Measurements from ENCODE around the gene ZSWIM7. TPM values are rescaled to one million over a fixed set of nuclear protein-coding genes. Genes with fewer than 3 reads are reported as not detected.

ZSWIM7 gene
- total RNA-seq (2013) = 38.7 TPM
- 10 to 100 TPM; 43.1 to 70.1 (median 67.1) TPM for polyA plus RNA-seq
- 8.3 and 9.7 TPM in 2 replicates for polyA minus RNA-seq
- 1.4 to 18.5 (median 13.1) reads per million in 11 experiments for total RNA-seq

- peak within 1 kb of the TSS; percentile 89 to 97 for H3K4me3 Mint-ChIP-seq
- H3K36me3 ChIP-seq (replicated peaks in 1 of 2; ENCODE audit: control insufficient read depth in 1 of 2, insufficient read depth in 2 of 2, low read length in 2 of 2) = peaks cover 24 to 29% of the 10 kb centered on the region in 2 donors
- peak within 1 kb of the TSS; percentile 98 to 99 (median 99) for H3K27ac Mint-ChIP-seq
- H3K9ac ChIP-seq (ENCODE audit: insufficient read depth, low read length, poor library complexity, severe bottlenecking) = peak within 1 kb of the TSS; percentile 87
- peaks cover 61% of the 10 kb centered on the region for H3K4me1 Mint-ChIP-seq
- peaks cover 35 to 41% of the 10 kb centered on the region in 2 donors for H3K36me3 Mint-ChIP-seq
- H3K9me3 Mint-ChIP-seq = peaks cover 0 to 5% (median 0%) of the 10 kb centered on the region in 7 donors
- peak within 1 kb of the TSS; percentile 95 to 98 for H3K27ac ChIP-seq (ENCODE audit: low read depth in 1 of 2, low read length in 2 of 2)
- no peak for TF ChIP-seq CTCF (IDR thresholded peaks at IDR 0.05)
- H4K20me1 ChIP-seq (ENCODE audit: insufficient read depth, low read length) = peaks cover 18% of the 10 kb centered on the region
- H3K27me3 ChIP-seq (ENCODE audit: control insufficient read depth in 2 of 2, insufficient read depth in 2 of 2, low read length in 2 of 2) = no peaks in the 10 kb centered on the region
- H3K9me3 ChIP-seq (replicated peaks in 1 of 2; ENCODE audit: control insufficient read depth in 1 of 2, insufficient read depth in 1 of 2, low read length in 2 of 2) = no peaks in the 10 kb centered on the region
- peaks cover 53% of the 10 kb centered on the region for H3K79me2 ChIP-seq (ENCODE audit: insufficient read depth, low read length)
- WGBS (ENCODE audit: insufficient coverage) = under 1% methylated on average over 82 of the region's 91 CpGs
- DNase-seq = peak; percentile 94 to 97 (median 96)
- peaks cover 0 to 3% (median 2%) of the 10 kb centered on the region in 3 donors for H3K27me3 Mint-ChIP-seq (ENCODE audit: low read depth in 3 of 3)
- peak within 1 kb of the TSS; percentile 50 to 78 (median 65) for H3K4me3 ChIP-seq (replicated peaks in 1 of 3; ENCODE audit: low read depth in 2 of 3, low read length in 3 of 3)
- intact Hi-C loops (cut with micrococcal nuclease) = loop anchor here (2.0 to 5.0 kb wide), 7 partner anchors 47 to 737 kb away; partner anchors contain the start of gene ADORA2B (in 1 of the 2)
- H3K4me1 ChIP-seq (ENCODE audit: control insufficient read depth in 1 of 2, insufficient read depth in 2 of 2, low read length in 2 of 2) = peaks cover 59 to 66% of the 10 kb centered on the region in 2 donors
- peak within 1 kb of the TSS; percentile 75 for H2AFZ ChIP-seq (ENCODE audit: insufficient read depth, low read depth, low read length, poor library complexity, severe bottlenecking)
- peak within 1 kb of the TSS; percentile 91 for H3K4me2 ChIP-seq (replicated peaks; ENCODE audit: extremely low read depth, low read length, poor library complexity, severe bottlenecking)
Measured at GRCh38 chr17:15999141-15999973, at the start of gene ZSWIM7, which contains the start of gene TTC19. Gene ZSWIM7 (minus strand): TSS chr17:15999704. CDS start chr17:15999594, 110 bp downstream. Gene TTC19 (plus strand): TSS chr17:15999824. CDS start chr17:15999849, 25 bp downstream.

- Histone ChIP-seq H3K9me3 (replicated peaks in 1 of 2; ENCODE audit: control insufficient read depth in 1 of 2, insufficient read depth in 1 of 2, low read length in 2 of 2) (no peaks in the 10 kb centered on the region), H3K36me3 (replicated peaks in 1 of 2; ENCODE audit: control insufficient read depth in 1 of 2, insufficient read depth in 2 of 2, low read length in 2 of 2) (peaks cover 68 to 97% of the 10 kb centered on the region in 2 donors), H4K20me1 (ENCODE audit: insufficient read depth, low read length) (peaks cover 23% of the 10 kb centered on the region), H3K27me3 (ENCODE audit: control insufficient read depth in 2 of 2, insufficient read depth in 2 of 2, low read length in 2 of 2) (no peaks in the 10 kb centered on the region), H3K4me3 (replicated peaks in 1 of 3; ENCODE audit: low read depth in 2 of 3, low read length in 3 of 3) (no peak overlapping the region), H3K79me2 (ENCODE audit: insufficient read depth, low read length) (no peaks in the 10 kb centered on the region), H3K4me2 (replicated peaks; ENCODE audit: extremely low read depth, low read length, poor library complexity, severe bottlenecking) (no peak overlapping the region), H3K27ac (ENCODE audit: low read depth in 1 of 2, low read length in 2 of 2) (no peak overlapping the region), H3K9ac (ENCODE audit: insufficient read depth, low read length, poor library complexity, severe bottlenecking) (no peak overlapping the region), H2AFZ (ENCODE audit: insufficient read depth, low read depth, low read length, poor library complexity, severe bottlenecking) (no peak overlapping the region), H3K4me1 (ENCODE audit: control insufficient read depth in 1 of 2, insufficient read depth in 2 of 2, low read length in 2 of 2) (no peaks in the 10 kb centered on the region)
- DNase-seq = no peak
- H3K4me1 Mint-ChIP-seq = no peaks in the 10 kb centered on the region
- intact Hi-C loops (cut with micrococcal nuclease) = no loop called here
- H3K9me3 Mint-ChIP-seq = peaks cover 0 to 1% (median 0%) of the 10 kb centered on the region in 7 donors
- 96% methylated on average over 8 of the region's 14 CpGs for WGBS (ENCODE audit: insufficient coverage)
- peak overlapping the region in 1 of 7 donors; percentile 14 for H3K27ac Mint-ChIP-seq
- no peak for TF ChIP-seq CTCF (IDR thresholded peaks at IDR 0.05)
- H3K36me3 Mint-ChIP-seq = peaks cover 61 to 90% of the 10 kb centered on the region in 2 donors
- no peak overlapping the region for H3K4me3 Mint-ChIP-seq
- H3K27me3 Mint-ChIP-seq (ENCODE audit: low read depth in 3 of 3) = peaks cover 0 to 1% (median 0%) of the 10 kb centered on the region in 3 donors
Measured at GRCh38 chr17:16048811-16049449, 49.4 kb upstream of the ZSWIM7 start.
